RWPE2 (cell line): ENCODE data around the gene MBOAT2.
A peak's percentile ranks its signal among the peaks of the same experiment; 100 is the strongest.

Source experiments
- ATAC-seq: fragments of 200-7000 bp; cut with Tn5 transposase; 3 replicates; pipeline ENCODE4 v1.9.1; 2021; ENCODE audit warnings: low read depth
- DNase-seq: peaks from one replicate; pipeline ENCODE4 v3.0.0-alpha.2; 2020; ENCODE audit warnings: low spot score
- H3K27ac ChIP-seq: fragments of 450-650 bp; 2 replicates; pipeline ENCODE4 v1.5.1; 2017; ENCODE audit warnings: mild to moderate bottlenecking; ENCODE audit not compliant: poor library complexity, severe bottlenecking
- H3K27me3 ChIP-seq: fragments of 250-450 bp; sonication (Bioruptor Pico); 2 replicates; pipeline ENCODE4 v1.5.1; 2021; ENCODE audit warnings: mild to moderate bottlenecking, moderate library complexity; ENCODE audit not compliant: insufficient read depth, poor library complexity, severe bottlenecking
- H3K36me3 ChIP-seq: fragments of 250-450 bp; sonication (Bioruptor Pico); 2 replicates; pipeline ENCODE4 v1.5.1; 2020; ENCODE audit warnings: low read depth, mild to moderate bottlenecking, moderate library complexity
- H3K4me1 ChIP-seq: fragments of 250-450 bp; sonication (Bioruptor Pico); 2 replicates; pipeline ENCODE4 v1.5.1; 2021; ENCODE audit warnings: mild to moderate bottlenecking, moderate library complexity; ENCODE audit not compliant: insufficient read depth, poor library complexity, severe bottlenecking
- H3K4me3 ChIP-seq: fragments of 250-450 bp; sonication (Bioruptor Pico); 2 replicates; pipeline ENCODE4 v1.5.1; 2021; ENCODE audit warnings: mild to moderate bottlenecking, moderate library complexity; ENCODE audit not compliant: severe bottlenecking
- H3K9me3 ChIP-seq: fragments of 250-450 bp; sonication (Bioruptor Pico); 2 replicates; pipeline ENCODE4 v1.5.1; 2021; ENCODE audit warnings: mild to moderate bottlenecking, moderate library complexity; ENCODE audit not compliant: severe bottlenecking
- CTCF ChIP-seq: fragments of 450-650 bp; IDR thresholded peaks from one replicate; pipeline ENCODE4 v1.5.1; 2017; ENCODE audit warnings: mild to moderate bottlenecking, moderate library complexity; ENCODE audit not compliant: poor library complexity, severe bottlenecking

The MBOAT2 gene

GRCh38 chr2:8819948-8820347 is 183.5 kb downstream of the MBOAT2 start:
- no peak for DNase-seq
- ATAC-seq = no peak
- Histone ChIP-seq H3K36me3 (peaks cover 23% of the 10 kb centered on the region), H3K4me3 (no peak overlapping the region), H3K9me3 (no peaks in the 10 kb centered on the region), H3K4me1 (no peaks in the 10 kb centered on the region), H3K27me3 (no peaks in the 10 kb centered on the region), H3K27ac (no peak overlapping the region)
- no peak for TF ChIP-seq CTCF

DNA sequence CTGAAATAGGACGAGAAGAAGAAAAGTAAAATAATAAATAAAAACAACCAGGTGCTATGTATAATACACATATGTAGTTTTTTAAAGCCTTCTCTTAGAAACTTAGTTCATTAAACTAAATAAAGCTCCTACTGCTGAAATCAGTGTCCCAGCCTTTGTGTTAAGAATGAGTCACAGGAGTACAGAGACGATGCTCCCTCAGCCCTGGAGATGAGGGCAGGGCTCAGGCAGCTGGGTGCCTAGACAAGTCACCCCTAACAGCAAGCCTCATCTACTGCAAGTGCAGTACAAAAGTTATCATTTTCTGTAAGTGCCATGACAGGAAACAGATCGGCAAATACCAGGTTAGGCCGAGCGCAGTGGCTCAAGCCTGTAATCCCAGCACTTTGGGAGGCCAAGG is 184.3 kb downstream of the MBOAT2 start:
- no peak for TF ChIP-seq CTCF
- Histone ChIP-seq H3K36me3 (peaks cover 21% of the 10 kb centered on the region), H3K9me3 (no peaks in the 10 kb centered on the region), H3K27me3 (no peaks in the 10 kb centered on the region), H3K4me1 (no peaks in the 10 kb centered on the region), H3K4me3 (no peak overlapping the region), H3K27ac (no peak overlapping the region)
- ATAC-seq (peak; percentile 33; the same call in 1 of the 3 replicates), DNase-seq (no peak)

- DNase-seq = no peak
- H3K9me3 ChIP-seq = no peaks in the 10 kb centered on the region
- no peak overlapping the region for H3K27ac ChIP-seq
- no peak for ATAC-seq
- TF ChIP-seq CTCF = no peak
- H3K4me3 ChIP-seq = no peak overlapping the region
- peaks cover 28% of the 10 kb centered on the region for H3K36me3 ChIP-seq
- no peaks in the 10 kb centered on the region for H3K27me3 ChIP-seq
- no peaks in the 10 kb centered on the region for H3K4me1 ChIP-seq
These were observed 186.3 kb downstream of the MBOAT2 start for GRCh38 chr2:8817221-8817620.

DNA sequence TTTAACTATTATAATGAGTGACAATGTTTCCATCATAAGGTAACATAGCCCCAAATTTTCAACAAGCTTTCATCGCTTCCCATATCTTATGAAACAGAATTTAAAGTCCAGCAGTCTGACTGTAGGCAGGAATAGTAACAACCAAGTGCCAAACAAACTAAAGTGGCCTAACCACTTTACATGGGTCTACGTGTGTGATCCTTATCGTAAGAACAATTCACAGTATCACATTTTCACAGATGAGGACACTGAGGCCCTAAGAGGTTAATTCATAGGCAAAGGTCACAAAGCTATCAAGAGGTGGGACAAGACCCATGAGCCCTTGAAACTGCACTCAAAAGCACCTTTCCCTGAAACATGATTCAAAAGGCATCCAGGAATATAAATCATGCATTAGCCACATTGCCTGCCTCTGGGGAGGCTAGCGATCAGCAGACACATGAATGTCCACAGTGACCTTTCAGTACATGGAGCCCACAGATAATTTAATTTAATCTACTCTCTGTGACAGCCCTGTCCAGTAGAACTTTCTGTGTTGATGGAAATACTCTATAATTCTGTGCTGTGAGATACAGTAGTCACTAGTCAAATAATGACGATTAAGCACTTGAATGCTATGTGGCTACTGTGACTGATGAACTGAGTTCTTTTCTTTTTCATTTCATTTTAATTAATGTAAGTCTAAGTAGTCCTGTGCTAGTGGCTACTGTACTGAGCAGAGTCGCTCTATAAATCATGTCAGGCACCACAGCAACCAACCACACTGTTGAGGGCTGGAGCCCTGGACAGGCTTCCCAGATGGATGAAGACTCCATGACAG is 196.4 kb downstream of the MBOAT2 start:
- ATAC-seq = no peak
- no peaks in the 10 kb centered on the region for H3K27me3 ChIP-seq
- H3K9me3 ChIP-seq = no peaks in the 10 kb centered on the region
- H3K4me3 ChIP-seq = no peak overlapping the region
- no peak for DNase-seq
- peaks cover 32% of the 10 kb centered on the region; the same call in 1 of the 2 replicates for H3K36me3 ChIP-seq
- peaks cover 7% of the 10 kb centered on the region for H3K4me1 ChIP-seq
- H3K27ac ChIP-seq = no peak overlapping the region
- no peak for TF ChIP-seq CTCF
